Epithelial cell of proximal tubule (primary cell): ENCODE data around the gene FANCD2OS. TPM values are rescaled to one million over a fixed set of nuclear protein-coding genes. Genes with fewer than 3 reads are reported as not detected.
"Not testable (repeated sequence)": the region's sequence is repeated elsewhere in the genome, so short reads cannot be mapped to it uniquely, and the experiment has no call there.

Experiments
- DNase-seq: peaks from one replicate; pipeline ENCODE4 v3.0.0-alpha.2; 2011; ENCODE audit warnings: low read depth
- H3K4me3 ChIP-seq: 2 replicates; pipeline ENCODE4 v1.5.1; 2011; ENCODE audit warnings: low read depth, mild to moderate bottlenecking, low read length
- total RNA-seq: library from RNA; depleted of rRNA; stranded (reverse); fragments of >200 nt; gene quantifications from 2 replicates; pipeline ENCODE4 v1.2.3, GENCODE V29; 2015
- TF ChIP-seq, protein P1 (sequence below): conservative IDR thresholded peaks from 2 replicates; pipeline ENCODE4 v1.5.1; 2012; ENCODE audit warnings: low read depth, mild to moderate bottlenecking, low read length

FANCD2OS gene
- total RNA-seq, 1 donor from 2014 or later, result not detected

DNA sequence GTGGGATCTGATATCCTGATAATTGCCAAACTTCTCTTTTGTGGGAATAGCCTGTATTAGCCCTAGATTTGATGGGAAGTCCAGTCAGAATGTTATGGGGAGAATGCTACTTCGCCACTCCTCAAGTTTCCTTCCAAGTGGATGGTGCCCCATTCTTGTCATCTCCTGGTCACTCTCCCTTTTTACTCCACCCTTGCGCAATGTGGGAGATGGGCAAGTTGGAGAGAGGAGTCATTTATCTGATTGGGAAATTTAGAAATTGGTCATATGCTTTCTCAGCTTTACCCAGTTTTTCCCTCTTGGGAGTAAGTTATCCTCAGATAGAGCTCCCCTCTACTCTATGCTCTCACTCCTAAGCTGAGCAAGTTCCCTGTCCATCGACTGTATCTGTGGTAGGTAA, 14.4 kb downstream of the FANCD2OS start:
- no peak overlapping the region for H3K4me3 ChIP-seq
- TF ChIP-seq, protein P1, sequence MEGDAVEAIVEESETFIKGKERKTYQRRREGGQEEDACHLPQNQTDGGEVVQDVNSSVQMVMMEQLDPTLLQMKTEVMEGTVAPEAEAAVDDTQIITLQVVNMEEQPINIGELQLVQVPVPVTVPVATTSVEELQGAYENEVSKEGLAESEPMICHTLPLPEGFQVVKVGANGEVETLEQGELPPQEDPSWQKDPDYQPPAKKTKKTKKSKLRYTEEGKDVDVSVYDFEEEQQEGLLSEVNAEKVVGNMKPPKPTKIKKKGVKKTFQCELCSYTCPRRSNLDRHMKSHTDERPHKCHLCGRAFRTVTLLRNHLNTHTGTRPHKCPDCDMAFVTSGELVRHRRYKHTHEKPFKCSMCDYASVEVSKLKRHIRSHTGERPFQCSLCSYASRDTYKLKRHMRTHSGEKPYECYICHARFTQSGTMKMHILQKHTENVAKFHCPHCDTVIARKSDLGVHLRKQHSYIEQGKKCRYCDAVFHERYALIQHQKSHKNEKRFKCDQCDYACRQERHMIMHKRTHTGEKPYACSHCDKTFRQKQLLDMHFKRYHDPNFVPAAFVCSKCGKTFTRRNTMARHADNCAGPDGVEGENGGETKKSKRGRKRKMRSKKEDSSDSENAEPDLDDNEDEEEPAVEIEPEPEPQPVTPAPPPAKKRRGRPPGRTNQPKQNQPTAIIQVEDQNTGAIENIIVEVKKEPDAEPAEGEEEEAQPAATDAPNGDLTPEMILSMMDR, result no peak
- no peak for DNase-seq

DNA sequence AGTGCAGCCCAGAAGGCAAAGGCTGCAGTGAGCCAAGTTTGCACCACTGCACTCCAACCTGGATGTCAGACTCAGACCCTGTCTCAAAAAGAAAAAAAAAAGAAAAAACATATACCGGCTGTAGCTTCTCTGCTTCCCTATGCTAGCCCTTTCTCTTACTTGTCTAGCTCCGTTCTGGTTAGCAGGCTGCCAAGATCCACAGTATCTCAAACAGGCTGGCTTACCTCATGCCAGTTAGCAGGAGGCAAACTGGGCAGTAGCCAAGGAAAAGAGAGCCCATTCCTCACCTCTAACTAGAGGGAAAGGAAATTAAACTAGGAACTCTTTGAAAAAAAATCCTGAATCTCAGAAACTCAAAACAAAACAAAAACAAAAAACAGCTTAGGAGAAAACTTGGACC, 16.7 kb downstream of the FANCD2OS start:
- not testable (repeated sequence) for H3K4me3 ChIP-seq, DNase-seq

DNA sequence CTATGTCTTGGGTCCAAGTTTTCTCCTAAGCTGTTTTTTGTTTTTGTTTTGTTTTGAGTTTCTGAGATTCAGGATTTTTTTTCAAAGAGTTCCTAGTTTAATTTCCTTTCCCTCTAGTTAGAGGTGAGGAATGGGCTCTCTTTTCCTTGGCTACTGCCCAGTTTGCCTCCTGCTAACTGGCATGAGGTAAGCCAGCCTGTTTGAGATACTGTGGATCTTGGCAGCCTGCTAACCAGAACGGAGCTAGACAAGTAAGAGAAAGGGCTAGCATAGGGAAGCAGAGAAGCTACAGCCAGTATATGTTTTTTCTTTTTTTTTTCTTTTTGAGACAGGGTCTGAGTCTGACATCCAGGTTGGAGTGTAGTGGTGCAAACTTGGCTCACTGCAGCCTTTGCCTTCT, 17.3 kb downstream of the FANCD2OS start:
- DNase-seq, result not testable (repeated sequence)

DNA sequence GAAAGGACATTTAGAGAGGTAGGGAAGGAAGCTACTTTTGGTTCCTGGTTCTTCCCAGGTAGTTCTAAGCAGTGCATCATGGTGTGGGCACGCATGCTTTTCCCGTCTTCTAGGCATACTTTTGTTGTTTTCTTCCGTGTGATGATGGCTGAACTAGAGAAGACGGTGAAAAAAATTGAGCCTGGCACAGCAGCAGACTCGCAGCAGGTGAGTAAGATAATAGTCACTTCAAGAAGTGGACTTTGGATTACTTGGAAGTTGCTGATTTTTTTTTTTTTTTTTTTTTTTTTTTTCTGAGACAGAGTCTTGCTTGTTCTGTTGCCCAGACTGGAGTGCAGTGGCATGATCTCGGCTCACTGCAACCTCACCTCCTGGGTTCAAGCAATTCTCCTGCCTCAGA, 17.9 kb downstream of the FANCD2OS start:
- H3K4me3 ChIP-seq, result no peak overlapping the region
- no peak for DNase-seq
- TF ChIP-seq, protein P1, result no peak

More for the DNA sequence above, 17.3 kb downstream of the FANCD2OS start:
- not testable (repeated sequence) for H3K4me3 ChIP-seq

DNA sequence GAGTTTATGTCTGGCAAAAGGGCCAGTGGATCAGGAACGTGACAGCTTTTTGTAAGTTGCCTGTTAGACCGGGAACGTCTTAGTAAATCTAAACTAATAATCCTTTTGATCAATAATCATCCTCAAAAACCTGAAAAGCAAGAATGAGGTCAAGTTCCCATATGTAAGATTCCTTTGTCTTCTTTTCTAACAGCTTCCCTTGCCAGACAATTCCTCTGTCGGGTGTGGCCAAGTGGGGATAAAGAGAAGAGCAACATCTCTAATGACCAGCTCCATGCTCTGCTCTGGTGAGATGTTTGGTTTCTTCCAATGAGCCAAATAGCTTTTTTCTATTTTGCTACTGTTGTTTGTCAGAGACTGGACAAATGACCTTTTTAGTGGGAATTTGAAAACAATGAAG, 19.8 kb downstream of the FANCD2OS start:
- TF ChIP-seq, protein P1, result no peak
- no peak for DNase-seq
- no peak overlapping the region for H3K4me3 ChIP-seq

DNA sequence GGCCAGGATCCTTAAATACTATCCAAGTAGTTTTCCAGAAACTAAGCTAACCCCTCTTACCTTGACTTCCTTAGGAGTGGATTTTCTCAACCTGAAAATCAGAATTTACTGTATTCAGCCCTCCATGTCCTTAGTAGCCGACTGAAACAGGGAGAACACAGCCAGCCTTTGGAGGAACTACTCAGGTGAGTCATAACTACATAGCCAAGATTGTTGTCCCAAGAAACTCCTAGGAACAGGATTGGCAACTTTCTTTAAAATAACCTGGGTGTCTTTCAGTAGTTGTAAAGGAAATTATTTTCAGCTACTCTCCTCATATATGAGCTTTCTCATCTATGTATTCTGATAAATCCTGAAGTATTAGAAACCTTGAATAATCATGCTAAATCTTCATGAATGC, 22.3 kb downstream of the FANCD2OS start:
- no peak overlapping the region for H3K4me3 ChIP-seq
- TF ChIP-seq, protein P1, result no peak
- DNase-seq, result no peak

DNA sequence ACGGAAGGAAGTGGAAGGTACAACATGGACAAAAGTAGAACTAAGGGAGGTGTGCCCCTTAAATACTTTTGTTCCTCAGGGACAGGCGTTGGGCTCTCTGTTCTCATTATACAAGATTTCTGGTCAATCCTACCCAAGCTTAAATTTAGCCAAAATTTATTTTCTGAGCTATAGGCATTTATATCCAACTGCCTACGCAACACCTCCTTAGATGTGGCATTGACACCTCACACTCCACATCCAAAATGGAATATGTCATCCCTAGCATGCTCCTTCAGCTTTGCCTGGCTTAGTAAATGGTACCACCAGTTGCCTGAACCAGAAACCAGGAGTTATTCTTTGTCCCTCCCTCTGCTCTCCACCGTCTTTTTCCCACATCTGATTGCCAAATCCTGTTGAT, 26.2 kb downstream of the FANCD2OS start:
- no peak for DNase-seq
- no peak overlapping the region for H3K4me3 ChIP-seq
- TF ChIP-seq, protein P1, result no peak

DNA sequence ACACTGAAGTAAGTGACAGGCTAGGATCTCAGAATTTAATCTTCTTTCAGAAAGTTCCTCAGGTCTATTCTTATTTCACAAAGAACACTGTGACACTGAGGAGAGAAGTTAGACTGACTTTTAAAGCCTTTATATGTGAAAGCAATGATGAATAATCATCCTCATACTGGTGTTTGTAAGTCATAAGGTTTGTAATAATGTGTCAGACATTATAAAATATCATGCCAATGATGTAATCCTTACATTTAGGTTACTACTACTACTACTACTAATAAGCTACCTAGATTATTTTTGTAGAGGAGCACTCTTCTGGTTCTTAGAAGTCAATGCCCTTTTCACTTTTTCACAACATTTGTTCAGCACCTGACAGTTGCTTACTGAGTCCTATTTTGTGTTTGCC, 33.4 kb downstream of the FANCD2OS start:
- no peak for DNase-seq
- TF ChIP-seq, protein P1, result no peak

DNA sequence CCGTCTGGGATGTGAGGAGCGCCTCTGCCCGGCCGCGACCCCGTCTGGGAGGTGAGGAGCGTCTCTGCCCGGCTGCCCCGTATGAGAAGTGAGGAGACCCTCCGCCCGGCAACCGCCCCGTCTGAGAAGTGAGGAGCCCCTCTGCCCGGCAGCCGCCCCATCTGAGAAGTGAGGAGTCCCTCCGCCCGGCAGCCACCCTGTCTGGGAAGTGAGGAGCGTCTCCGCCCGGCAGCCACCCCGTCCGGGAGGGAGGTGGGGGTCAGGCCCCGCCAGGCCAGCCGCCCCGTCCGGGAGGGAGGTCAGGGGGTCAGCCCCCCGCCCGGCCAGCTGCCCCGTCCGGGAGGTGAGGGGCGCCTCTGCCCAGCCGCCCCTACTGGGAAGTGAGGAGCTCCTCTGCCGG, 38.0 kb downstream of the FANCD2OS start:
- H3K4me3 ChIP-seq, DNase-seq: not testable (repeated sequence)

More for the DNA sequence above, 33.4 kb downstream of the FANCD2OS start:
- H3K4me3 ChIP-seq, result no peak overlapping the region
